ENCODE results near the gene ATP1B4.

ATP1B4 gene

DNA sequence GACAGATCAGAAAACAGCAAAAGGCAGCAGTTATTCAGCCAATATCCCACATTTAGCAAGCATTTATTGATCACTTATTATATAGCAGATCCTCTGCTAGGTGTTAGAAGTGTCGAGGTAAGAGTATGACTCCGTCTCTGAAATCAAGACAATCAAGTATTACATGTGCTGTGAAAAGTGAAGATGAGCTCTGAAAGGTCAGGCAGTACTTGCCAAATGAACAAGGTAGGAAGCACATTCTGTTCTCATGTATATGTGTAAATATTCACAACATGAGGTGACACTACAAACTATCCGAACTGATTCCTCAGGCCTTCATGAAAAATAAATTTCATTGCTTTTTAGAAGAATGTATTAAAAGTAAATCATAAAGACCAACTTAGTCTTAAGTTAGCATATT is 15.3 kb downstream of the ATP1B4 start:
- no peak for DNase-seq (ENCODE audit: low spot score)

DNA sequence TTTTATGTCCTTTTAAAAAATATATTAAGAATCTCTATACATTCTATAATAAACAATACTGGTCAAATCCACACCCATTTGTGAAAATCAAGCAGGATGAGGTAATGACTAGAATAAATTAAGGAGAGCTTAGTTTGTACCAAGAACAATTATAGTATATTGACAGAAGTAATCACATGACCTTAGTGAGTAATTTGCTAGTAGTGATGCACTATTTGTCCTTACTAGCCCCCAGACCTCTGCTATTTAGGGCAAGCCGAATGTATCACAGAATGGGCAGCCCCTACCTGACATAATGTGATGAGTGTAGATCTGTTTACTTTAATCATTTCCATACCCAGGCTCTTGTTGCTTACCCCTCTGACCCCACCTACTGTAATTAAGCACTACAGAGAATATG is 15.8 kb downstream of the ATP1B4 start:
- no peak for DNase-seq (ENCODE audit: low spot score)

DNA sequence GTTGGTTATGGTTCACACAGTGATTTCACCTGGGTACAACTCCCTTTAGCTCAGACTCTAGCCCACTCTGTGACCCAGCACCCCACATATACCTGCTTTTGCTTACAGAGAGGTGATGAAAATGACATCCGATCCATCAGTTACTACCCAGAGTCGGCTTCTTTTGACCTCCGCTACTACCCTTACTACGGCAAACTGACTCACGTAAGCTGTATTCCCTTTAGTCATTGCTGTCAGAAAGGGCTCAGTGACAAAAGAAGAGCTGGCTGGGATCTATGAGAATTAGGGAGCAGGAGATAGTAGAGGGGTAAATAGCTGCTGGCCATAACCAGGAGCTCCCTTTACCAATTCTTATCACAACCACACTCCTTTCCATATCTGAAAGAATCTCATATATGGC is 16.7 kb downstream of the ATP1B4 start:
- DNase-seq (ENCODE audit: low spot score) = no peak

DNA sequence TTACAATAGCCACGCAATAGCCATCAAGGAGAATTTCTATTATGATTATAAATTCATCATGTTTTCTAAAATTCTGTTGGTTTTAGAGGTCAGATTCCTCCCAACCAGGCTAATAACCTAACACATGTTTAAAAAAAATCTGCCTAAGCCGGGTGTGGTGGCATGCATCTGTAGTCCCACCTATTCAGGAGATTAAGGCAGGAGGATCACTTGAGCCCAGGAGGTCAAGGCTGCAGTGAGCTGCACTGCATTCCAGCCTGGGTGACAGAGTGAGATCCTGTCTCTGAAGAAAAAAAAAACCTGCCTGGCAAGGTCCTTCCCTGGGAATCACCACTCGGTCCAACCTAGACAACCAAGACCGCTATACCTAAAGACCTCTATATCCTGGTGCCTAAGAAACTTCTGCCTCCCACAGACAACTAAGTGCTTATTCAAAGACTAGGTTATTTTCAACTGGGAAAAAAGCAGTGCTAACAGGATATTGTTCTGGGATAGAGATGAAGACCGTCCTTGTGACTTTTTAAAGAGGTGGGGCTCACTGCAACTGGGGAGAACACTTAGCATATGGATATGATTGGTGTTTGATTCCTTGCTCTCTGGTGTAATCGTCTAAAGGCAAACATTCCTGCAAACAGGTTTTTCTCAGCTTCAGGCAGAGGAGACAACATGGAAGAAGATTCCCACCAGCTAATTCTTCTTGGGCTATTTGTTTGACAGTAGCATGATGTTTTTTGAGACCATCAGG is 18.2 kb downstream of the ATP1B4 start:
- DNase-seq (ENCODE audit: low spot score) = no peak

DNA sequence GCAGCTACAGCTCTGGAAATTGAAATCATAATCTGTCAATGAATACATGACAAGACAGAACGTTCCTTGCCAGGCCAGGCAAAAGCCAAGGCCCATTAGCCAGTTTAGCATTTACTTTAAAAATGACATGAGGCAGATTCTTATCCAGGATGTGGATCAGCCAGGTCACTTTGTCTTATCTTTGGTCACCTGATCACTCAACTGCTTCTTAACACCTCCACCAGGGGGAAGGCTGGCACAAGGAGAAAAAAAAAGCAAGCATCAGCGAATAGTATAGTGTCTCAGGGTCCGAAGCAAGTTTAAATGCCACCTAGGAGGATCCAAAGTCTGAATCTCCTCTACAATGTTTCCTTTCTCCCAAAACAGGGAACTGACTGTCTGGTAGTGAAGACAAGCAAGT is 18.8 kb downstream of the ATP1B4 start:
- DNase-seq (ENCODE audit: low spot score) = no peak

DNA sequence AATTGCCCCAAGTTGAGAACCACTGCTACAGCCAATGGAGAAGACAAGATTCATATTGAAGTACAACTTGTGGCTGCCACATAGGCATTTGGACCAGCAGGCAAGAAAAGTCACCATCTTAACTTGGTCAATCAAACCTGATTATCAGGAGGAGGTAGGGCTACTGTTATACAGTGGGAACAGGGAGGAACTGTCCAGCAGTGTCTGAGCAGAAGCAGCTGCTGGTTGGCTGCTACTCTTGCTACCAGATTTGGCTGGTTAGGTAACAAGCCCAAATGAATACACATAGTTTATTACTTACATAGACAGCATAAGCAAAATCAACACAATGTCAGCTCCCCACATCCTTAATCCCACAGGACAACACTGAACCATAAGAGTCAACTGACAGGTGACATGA is 39.4 kb downstream of the ATP1B4 start:
- no peak for DNase-seq (ENCODE audit: low spot score)

DNA sequence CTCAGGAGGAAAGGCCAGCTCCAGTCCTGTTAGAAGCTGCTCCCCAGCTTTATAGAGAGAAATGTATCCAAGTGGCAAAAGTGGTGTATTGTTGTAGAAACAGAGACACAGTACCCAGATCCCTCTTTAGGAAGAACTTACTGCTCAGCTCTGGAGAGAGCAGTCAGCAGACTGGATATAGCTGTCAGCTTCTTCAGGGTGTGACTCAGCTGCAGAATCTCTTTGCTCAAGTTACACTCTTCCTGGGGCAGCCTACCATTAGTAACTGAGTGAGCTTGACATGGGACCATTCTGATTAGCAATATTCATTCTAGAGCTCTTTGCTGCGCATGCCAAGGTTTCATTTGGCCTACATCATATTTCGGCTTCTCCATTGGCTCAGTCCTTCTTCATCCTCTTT is 40.5 kb downstream of the ATP1B4 start:
- no peak for DNase-seq (ENCODE audit: low spot score)

DNA sequence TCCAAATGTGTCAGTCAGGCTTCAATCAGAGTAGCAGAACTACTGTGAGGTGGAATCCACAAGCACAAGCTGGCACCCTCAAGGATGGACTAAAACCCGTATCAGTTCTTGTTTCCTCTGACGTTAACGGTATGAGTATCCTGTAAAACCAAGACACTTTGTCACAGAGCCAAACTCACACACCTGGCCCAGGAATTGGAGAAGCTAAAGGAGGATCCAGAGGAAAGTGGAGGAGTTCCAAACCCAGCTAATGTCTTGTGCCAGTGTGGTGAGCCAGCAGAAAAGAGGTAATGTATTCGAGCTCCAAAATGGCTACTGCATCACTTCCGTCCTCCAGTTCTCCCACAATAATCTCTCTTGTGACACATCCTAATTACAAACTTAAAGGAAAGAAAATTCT is 44.7 kb downstream of the ATP1B4 start:
- no peak for DNase-seq (ENCODE audit: low spot score)

DNA sequence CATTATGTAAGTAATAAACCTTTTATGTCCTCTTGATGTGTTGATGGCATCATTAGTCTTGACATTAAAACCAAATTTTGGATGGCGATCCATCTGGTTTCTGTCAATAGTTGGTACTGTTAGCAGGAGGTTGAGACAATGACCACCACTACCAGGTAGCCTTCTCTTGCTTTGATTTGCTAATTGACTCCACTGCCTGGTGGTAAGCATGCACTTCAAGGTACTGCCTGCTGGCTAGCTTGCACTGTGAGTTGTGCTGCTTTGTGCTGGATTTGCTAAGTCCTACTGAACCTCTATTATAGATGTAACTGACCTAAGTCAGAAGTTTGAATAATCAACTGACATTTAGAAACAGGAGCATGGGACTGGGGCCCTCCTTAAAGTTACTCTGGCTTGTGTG is 46.3 kb downstream of the ATP1B4 start:
- DNase-seq (ENCODE audit: low spot score) = no peak

DNA sequence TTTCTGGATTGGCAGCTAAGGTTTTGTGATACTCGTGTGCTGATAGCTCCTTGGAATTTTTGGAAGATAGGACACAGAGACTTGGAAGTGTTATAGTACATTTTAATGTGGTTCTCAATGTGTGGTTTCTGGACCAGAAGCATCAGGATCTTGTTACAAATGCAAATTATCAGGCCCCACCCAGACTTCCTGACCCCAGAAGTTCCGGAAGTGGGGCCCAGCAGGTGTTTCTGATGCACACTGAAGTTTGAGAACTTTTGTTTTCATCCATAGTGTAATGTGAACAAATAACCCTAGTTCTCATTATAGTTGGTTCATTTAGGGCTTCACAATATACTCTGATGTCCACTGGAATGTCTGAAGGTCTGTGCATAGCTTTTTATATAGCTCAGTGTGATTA is 57.6 kb downstream of the ATP1B4 start:
- no peak for DNase-seq (ENCODE audit: low spot score)

DNA sequence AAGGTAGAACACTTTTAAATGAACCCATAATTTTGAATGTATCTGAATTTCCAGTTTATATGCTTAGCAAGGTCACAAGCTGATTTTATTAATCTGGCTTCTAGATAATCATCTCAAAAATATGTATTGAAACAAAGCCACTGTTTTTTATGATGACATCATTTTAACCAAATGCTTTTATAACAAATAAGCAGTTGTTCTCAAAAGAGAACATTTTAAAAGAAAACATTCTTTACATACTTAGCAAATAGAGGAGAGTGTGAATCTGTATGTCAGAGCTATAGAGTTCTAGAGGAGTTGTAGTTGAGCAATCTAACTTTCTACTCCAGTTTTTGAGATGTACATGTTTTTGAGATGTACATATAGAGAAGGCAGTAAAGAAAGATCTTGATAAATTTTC is 64.7 kb downstream of the ATP1B4 start:
- DNase-seq (ENCODE audit: low spot score) = no peak

DNA sequence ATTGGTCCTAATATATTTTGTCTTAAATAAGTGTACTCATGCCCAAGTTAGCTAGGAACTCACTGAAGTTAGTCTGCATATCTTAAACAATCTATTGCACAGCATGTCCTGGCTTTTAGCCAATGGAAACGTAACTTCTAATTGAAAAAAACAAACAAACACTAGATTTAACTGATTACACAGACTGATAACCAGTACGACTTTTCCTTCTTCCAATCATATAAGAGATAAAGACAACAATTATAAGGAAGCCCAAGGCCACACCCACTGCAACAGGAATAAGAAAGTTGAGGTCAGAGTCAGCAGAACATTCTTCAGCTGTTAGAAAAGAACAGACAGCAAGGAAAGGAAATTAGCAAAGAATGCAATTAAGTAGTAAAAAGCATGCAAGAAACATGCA is 66.4 kb downstream of the ATP1B4 start:
- no peak for DNase-seq (ENCODE audit: low spot score)

DNA sequence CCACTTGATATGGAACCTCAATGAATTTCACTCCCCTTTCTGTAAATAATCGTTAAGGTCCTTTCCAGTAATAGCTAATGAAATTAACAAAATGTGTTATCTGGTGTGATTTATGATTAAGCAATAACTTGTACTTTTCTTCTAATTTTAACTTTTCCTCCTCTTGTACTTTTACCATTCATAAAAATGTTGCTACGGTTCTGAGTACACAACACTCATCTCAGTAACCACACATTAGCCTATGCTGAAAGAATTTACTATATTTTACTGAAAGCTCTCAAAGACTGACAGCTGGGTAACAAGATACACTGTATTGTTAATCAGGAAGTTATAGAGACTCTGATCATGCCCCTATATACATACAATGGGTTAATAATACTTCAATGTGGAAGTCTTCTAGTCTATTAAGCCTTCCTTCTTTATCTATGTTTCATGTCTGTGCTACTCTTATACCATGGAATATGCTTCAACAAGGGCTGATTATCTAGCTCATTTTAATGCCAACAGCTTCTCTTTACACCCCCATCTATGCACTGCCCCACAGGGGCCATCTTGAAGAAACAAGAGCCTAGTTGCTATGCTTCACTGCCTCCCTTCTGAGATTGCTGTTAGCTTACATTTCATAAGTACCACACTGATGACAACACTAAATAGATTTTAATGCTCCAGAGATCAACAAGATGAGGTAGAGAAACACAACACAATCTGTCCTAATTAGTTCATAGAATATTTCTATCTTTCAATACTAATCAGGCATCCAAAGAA is 68.1 kb downstream of the ATP1B4 start:
- DNase-seq (ENCODE audit: low spot score) = no peak
